K562 (cell line): ENCODE data around the gene NXN. TPM values are rescaled to one million over a fixed set of nuclear protein-coding genes. Genes with fewer than 3 reads are reported as not detected.

Experiments used
- ATAC-seq: fragments of 200-7000 bp; cut with Tn5 transposase; 3 replicates; pipeline ENCODE4 v1.9.1; 2020; ENCODE audit warnings: moderate library complexity
- BruUV-seq: library from RNA; stranded (reverse); fragments of 400-500 nt; replicated peaks from 2 replicates; lab custom pipeline; 2021; lab: Mats Ljungman, UMichigan
- CTCF ChIA-PET: fragments of 300-600 bp; formaldehyde crosslinking; extraction: SDS; loops from one replicate; lab custom pipeline; 2021; ENCODE audit warnings: low intra/inter-chr PET ratio; lab: Yijun Ruan, JAX
- POLR2A ChIA-PET: fragments of 300-600, 350-650 bp; sonication (Branson Sonifier 250); formaldehyde crosslinking; extraction: SDS; loops from one replicate; lab custom pipeline; 2021; ENCODE audit warnings: antibody characterized with exemption, inconsistent platforms; lab: Yijun Ruan, JAX
- DNase-seq, 4 experiments: peaks; one replicate each; pipeline versions ENCODE4 v3.0.0 to v3.0.0-alpha.2; 2011 to 2018; ENCODE audit warnings: low spot score in 3 of 4, mixed read lengths in 3 of 4; ENCODE audit errors: extremely low read depth in 1 of 4
- FAIRE-seq: peaks from 2 replicates; lab custom pipeline; 2011; peaks lifted over from hg19 to GRCh38; lab: Jason Lieb, UNC
- H2AFZ ChIP-seq: 2 replicates; pipeline ENCODE4 v1.6.0; 2011; ENCODE audit warnings: low read depth, low read length, control low read depth, inconsistent platforms
- H3K27ac ChIP-seq: fragments of 200-600 bp; 3 replicates; pipeline ENCODE4 v1.8.0; 2011; ENCODE audit warnings: low read depth, mild to moderate bottlenecking, control low read depth, inconsistent platforms, low read length, moderate library complexity, mixed read lengths; ENCODE audit errors: extremely low read depth
- H3K27me3 ChIP-seq, 2 experiments: fragments of 300-600 bp in 1 of 2; 2 replicates in 1 of 2; 3 replicates in 1 of 2; pipeline versions ENCODE4 v1.6.0 to v1.8.0; 2011; ENCODE audit warnings: inconsistent platforms in 2 of 2, low read length in 2 of 2, mild to moderate bottlenecking in 1 of 2, mixed read lengths in 1 of 2, moderate library complexity in 1 of 2; ENCODE audit not compliant: control insufficient read depth in 2 of 2, insufficient read depth in 2 of 2
- H3K36me3 ChIP-seq: fragments of 300-600 bp; 3 replicates; pipeline ENCODE4 v1.8.0; 2011; ENCODE audit warnings: mild to moderate bottlenecking, low read length, inconsistent platforms; ENCODE audit not compliant: control insufficient read depth, insufficient read depth
- H3K4me1 ChIP-seq, 2 experiments: fragments of 200-600 bp in 1 of 2; replicated peaks in 1 of 2; 2 replicates in 1 of 2; 3 replicates in 1 of 2; pipeline versions ENCODE4 v1.5.1 to v1.8.0; 2011; ENCODE audit warnings: inconsistent platforms in 2 of 2, low read length in 2 of 2, mild to moderate bottlenecking in 1 of 2, mixed read lengths in 1 of 2, moderate library complexity in 1 of 2; ENCODE audit not compliant: control insufficient read depth in 2 of 2, insufficient read depth in 2 of 2
- H3K4me2 ChIP-seq: 2 replicates; pipeline ENCODE4 v1.6.1; 2011; ENCODE audit warnings: low read length, control low read depth, inconsistent platforms, mixed read lengths; ENCODE audit not compliant: insufficient read depth
- H3K4me3 ChIP-seq: fragments of 200-600 bp; sonication (generic), shearing (Covaris generic); 2 replicates; pipeline ENCODE4 v1.5.1; 2016; ENCODE audit warnings: control low read depth, inconsistent platforms
- H3K79me2 ChIP-seq: fragments of 200-600 bp; 3 replicates; pipeline ENCODE4 v1.8.0; 2011; ENCODE audit warnings: low read length, inconsistent platforms; ENCODE audit not compliant: control insufficient read depth, insufficient read depth
- H3K9ac ChIP-seq, 2 experiments: 2 replicates each; pipeline versions ENCODE4 v1.6.0 to v1.6.1; 2011; ENCODE audit warnings: low read depth in 2 of 2, low read length in 2 of 2, control low read depth in 1 of 2, inconsistent platforms in 1 of 2, mild to moderate bottlenecking in 1 of 2, mixed read lengths in 1 of 2; ENCODE audit not compliant: insufficient read depth in 1 of 2
- H3K9me1 ChIP-seq: one replicate; pipeline ENCODE4 v1.6.0; 2011; ENCODE audit warnings: inconsistent platforms, mild to moderate bottlenecking, low read length, moderate library complexity; ENCODE audit not compliant: control insufficient read depth, insufficient read depth
- H3K9me3 ChIP-seq: replicated peaks from 2 replicates; pipeline ENCODE4 v1.5.1; 2011; ENCODE audit warnings: low read depth, low read length, inconsistent platforms; ENCODE audit not compliant: control insufficient read depth, insufficient read depth
- H4K20me1 ChIP-seq: replicated peaks from 2 replicates; pipeline ENCODE4 v1.6.1; 2011; ENCODE audit warnings: low read length, inconsistent platforms, mixed read lengths; ENCODE audit not compliant: control insufficient read depth, insufficient read depth
- CBX2 ChIP-seq: fragments of 200-600 bp; sonication (generic); IDR thresholded peaks from one replicate; pipeline ENCODE4 v1.6.1; 2012; ENCODE audit warnings: mild to moderate bottlenecking, low read length, inconsistent platforms; ENCODE audit not compliant: insufficient read depth, poor library complexity, severe bottlenecking
- CEBPG ChIP-seq, 3 experiments: fragments of 200-800 bp in 1 of 3; sonication (Bioruptor generic) in 1 of 3; sonication (generic) in 1 of 3; formaldehyde crosslinking in 1 of 3; IDR thresholded peaks in 2 of 3; conservative IDR thresholded peaks in 1 of 3; 2 replicates each; pipeline versions ENCODE4 v1.6.1 to v1.8.0; 2016 to 2022; ENCODE audit warnings: missing compliant biosample characterization in 2 of 3, missing genetic modification characterization in 2 of 3, mild to moderate bottlenecking in 1 of 3, missing genetic modification reagents in 1 of 3
- EGR1 ChIP-seq: fragments of 450-650 bp; conservative IDR thresholded peaks from 2 replicates; pipeline ENCODE4 v1.6.1; 2017; ENCODE audit warnings: mild to moderate bottlenecking
- HMGN3 ChIP-seq: IDR thresholded peaks from 2 replicates; pipeline ENCODE4 v1.6.1; 2011; ENCODE audit warnings: borderline replicate concordance, low read depth, mild to moderate bottlenecking, mixed read lengths, low read length; ENCODE audit not compliant: insufficient read length; ENCODE audit errors: extremely low read depth
- MCM7 ChIP-seq, 2 experiments: fragments of 450-650 bp; IDR thresholded peaks; 2 replicates each; pipeline ENCODE4 v1.6.1; 2016 to 2018
- MXI1 ChIP-seq: IDR thresholded peaks from 2 replicates; pipeline ENCODE4 v1.6.1; 2011; ENCODE audit warnings: low read depth, mild to moderate bottlenecking, improper control_type of control experiment, low read length
- NCOR1 ChIP-seq: fragments of 450-650 bp; IDR thresholded peaks from 2 replicates; pipeline ENCODE4 v1.6.1; 2016; ENCODE audit warnings: mild to moderate bottlenecking, moderate library complexity
- PHB ChIP-seq: fragments of 250-450 bp; sonication (Bioruptor Pico); IDR thresholded peaks from 2 replicates; pipeline ENCODE4 v1.5.0; 2021
- PRDM10 ChIP-seq: fragments of 450-650 bp; IDR thresholded peaks from 2 replicates; pipeline ENCODE4 v1.6.1; 2018; ENCODE audit not compliant: partially characterized antibody
- RFX1 ChIP-seq: fragments of 450-650 bp; IDR thresholded peaks from 2 replicates; pipeline ENCODE4 v1.6.1; 2016; ENCODE audit warnings: mild to moderate bottlenecking, moderate library complexity
- ZBTB1 ChIP-seq: sonication (generic); formaldehyde crosslinking; IDR thresholded peaks from 2 replicates; pipeline ENCODE4 v1.8.1; 2023; ENCODE audit warnings: missing genetic modification reagents, low read depth, mild to moderate bottlenecking, borderline replicate concordance
- ZNF143 ChIP-seq: sonication (generic); formaldehyde crosslinking; IDR thresholded peaks from 2 replicates; pipeline ENCODE4 v1.9.0; 2022; ENCODE audit warnings: mild to moderate bottlenecking, missing genetic modification reagents
- WGBS: fragments of 100-300 bp; shearing (Covaris generic); methylation state at CpG from one replicate; pipeline ENCODE4 v1.1.6; 2016; ENCODE audit warnings: low coverage, mixed read lengths; ENCODE audit not compliant: insufficient coverage; ENCODE audit errors: missing lambda C conversion rate; 5-methylcytosine and 5-hydroxymethylcytosine counted together
- in situ Hi-C: fragments of 300-500 bp; cut with MboI; formaldehyde crosslinking; loops from 4 replicates; pipeline ENCODE4 v1.15.0; 2018; ENCODE audit warnings: inconsistent platforms, mixed read lengths
- intact Hi-C: fragments of 100-400 bp; cut with micrococcal nuclease; formaldehyde crosslinking; loops from 2 replicates; pipeline ENCODE4 v1.14.2; 2022
- polyA plus RNA-seq, 8 experiments: library from polyadenylated mRNA; depleted of rRNA in 4 of 8; stranded (reverse) in 5 of 8; unstranded in 3 of 8; fragments of >200 nt; fragmentation: Nextera tagmentation in 2 of 8; fragmentation: Illumina TruSeq in 1 of 8; extraction: Ambion mirVana in 2 of 8; extraction: Trizol in 1 of 8; gene quantifications; 2 replicates each; pipeline versions ENCODE4 v1.2.1 to v1.2.3, GENCODE V29; 2011 to 2014; ENCODE audit warnings: inconsistent platforms in 1 of 8, missing spikeins in 1 of 8
- total RNA-seq, 7 experiments: library from RNA; depleted of rRNA in 6 of 7; stranded (reverse); fragments of >200 nt in 6 of 7; fragmentation: Illumina TruSeq in 2 of 7; extraction: Trizol in 2 of 7; gene quantifications; 2 replicates each; pipeline versions ENCODE4 v1.2.1 to v1.2.3, GENCODE V29; 2011 to 2021; ENCODE audit warnings: low replicate concordance in 1 of 7
- TF ChIP-seq, protein P1 (sequence below): fragments of 200-800 bp; sonication (Bioruptor generic); IDR thresholded peaks from 2 replicates; pipeline ENCODE4 v1.6.1; 2017; ENCODE audit warnings: missing genetic modification characterization, missing compliant biosample characterization

Gene NXN
- total and polyA plus RNA-seq, 9 of the 15 experiments (the other 6 are each of a cell fraction or from before 2014, with no cell fraction given): 0.08 to 0.39 (median 0.29) TPM; not detected in 5

- Histone ChIP-seq H3K4me2 (no peak overlapping the region), H3K4me3 (no peak overlapping the region), H3K27me3 (peaks cover 10 to 23% of the 10 kb centered on the region in 2 experiments; a peak in 4 of 5 replicates), H3K79me2 (no peaks in the 10 kb centered on the region), H3K9ac (no peak overlapping the region), H3K4me1 (peaks cover 0 to 25% of the 10 kb centered on the region in 2 experiments; a peak in 2 of 5 replicates), H3K9me1 (no peaks in the 10 kb centered on the region), H3K27ac (no peak overlapping the region), H3K9me3 (no peaks in the 10 kb centered on the region), H4K20me1 (no peaks in the 10 kb centered on the region), H2AFZ (no peak overlapping the region), H3K36me3 (no peaks in the 10 kb centered on the region)
- intact Hi-C loops: no loop called here
- DNase-seq: peak in 1 of 4 experiments; percentile 12
- in situ Hi-C loops: loop anchor here (10.0 kb wide), 1 partner anchor 94 kb away; no protein-coding TSS in a partner anchor
- BruUV-seq: no TSS peak
- ChIA-PET POLR2A (no interaction called here), CTCF (no interaction called here)
- ATAC-seq: no peak
- no peak for FAIRE-seq
- WGBS: 6% methylated on average over 16 of the region's 72 CpGs
- TF ChIP-seq RFX1: no peak
- no peak for TF ChIP-seq PRDM10
- TF ChIP-seq HMGN3: no peak
- no peak for TF ChIP-seq NCOR1
- TF ChIP-seq, protein P1, sequence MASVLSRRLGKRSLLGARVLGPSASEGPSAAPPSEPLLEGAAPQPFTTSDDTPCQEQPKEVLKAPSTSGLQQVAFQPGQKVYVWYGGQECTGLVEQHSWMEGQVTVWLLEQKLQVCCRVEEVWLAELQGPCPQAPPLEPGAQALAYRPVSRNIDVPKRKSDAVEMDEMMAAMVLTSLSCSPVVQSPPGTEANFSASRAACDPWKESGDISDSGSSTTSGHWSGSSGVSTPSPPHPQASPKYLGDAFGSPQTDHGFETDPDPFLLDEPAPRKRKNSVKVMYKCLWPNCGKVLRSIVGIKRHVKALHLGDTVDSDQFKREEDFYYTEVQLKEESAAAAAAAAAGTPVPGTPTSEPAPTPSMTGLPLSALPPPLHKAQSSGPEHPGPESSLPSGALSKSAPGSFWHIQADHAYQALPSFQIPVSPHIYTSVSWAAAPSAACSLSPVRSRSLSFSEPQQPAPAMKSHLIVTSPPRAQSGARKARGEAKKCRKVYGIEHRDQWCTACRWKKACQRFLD: no peak
- TF ChIP-seq ZBTB1 (CRISPR knock-in tag): no peak
- no peak for TF ChIP-seq PHB
- TF ChIP-seq CEBPG (CRISPR knock-in tag; IDR thresholded peaks at IDR 0.05): no peak
- TF ChIP-seq CEBPG (tag; conservative IDR thresholded peaks at IDR 0.05 in 1 of 2, IDR thresholded peaks at IDR 0.05 in 1 of 2): 0 out of 4 replicates have a peak, but pooled peaks of 1 of the 2 experiments have one; percentile 19
- TF ChIP-seq EGR1: peak; percentile 53
- peak; percentile 49 for TF ChIP-seq CBX2
- TF ChIP-seq MXI1: no peak
- no peak for TF ChIP-seq MCM7 (IDR thresholded peaks at IDR 0.05)
- no peak for TF ChIP-seq ZNF143 (CRISPR knock-in tag)
Observed at GRCh38 chr17:978103-979093, 1.2 kb downstream of the NXN start.
